Transverse colon (tissue), 4 donors: ENCODE results near the gene SMAD7.

Experiments
- CTCF ChIP-seq, 5 experiments: fragments of 200-600 bp in 3 of 5; fragments of 450-650 bp in 2 of 5; sonication (generic) in 3 of 5; IDR thresholded peaks; 1 replicate in 2 of 5; 2 replicates in 3 of 5; pipeline ENCODE4 v1.5.1; 2016 to 2017; ENCODE audit warnings: antibody characterized with exemption in 5 of 5, inconsistent platforms in 3 of 5, mild to moderate bottlenecking in 2 of 5, moderate library complexity in 1 of 5
- EP300 ChIP-seq: sonication (generic); formaldehyde crosslinking; IDR thresholded peaks from one replicate; pipeline ENCODE4 v1.6.1; 2017; ENCODE audit warnings: antibody characterized with exemption, low read depth
- POLR2A ChIP-seq: fragments of 450-650 bp; IDR thresholded peaks from one replicate; pipeline ENCODE4 v1.6.1; 2016; ENCODE audit warnings: antibody characterized with exemption, mild to moderate bottlenecking, moderate library complexity
- POLR2AphosphoS5 ChIP-seq, 3 donors: sonication (generic); formaldehyde crosslinking; IDR thresholded peaks; one replicate each; pipeline ENCODE4 v1.6.1; 2016; ENCODE audit warnings: antibody characterized with exemption in 3 of 3

GRCh38 chr18:48930926-48931325, 19.8 kb downstream of the SMAD7 start:
- TF ChIP-seq CTCF (IDR thresholded peaks at IDR 0.05) = no peak
- TF ChIP-seq POLR2A = no peak
- TF ChIP-seq POLR2AphosphoS5 (IDR thresholded peaks at IDR 0.05) = no peak
- TF ChIP-seq EP300 = no peak
